GM18858 (cell line): ENCODE results near the gene UBASH3B.
"Not testable (repeated sequence)": the region's sequence is repeated elsewhere in the genome, so short reads cannot be mapped to it uniquely, and the experiment has no call there.

ENCODE experiments used
- ATAC-seq: cut with Tn5 transposase; IDR thresholded peaks from one replicate; pipeline ENCODE4 v1.9.1; 2021; ENCODE audit not compliant: unreplicated experiment

UBASH3B gene

DNA sequence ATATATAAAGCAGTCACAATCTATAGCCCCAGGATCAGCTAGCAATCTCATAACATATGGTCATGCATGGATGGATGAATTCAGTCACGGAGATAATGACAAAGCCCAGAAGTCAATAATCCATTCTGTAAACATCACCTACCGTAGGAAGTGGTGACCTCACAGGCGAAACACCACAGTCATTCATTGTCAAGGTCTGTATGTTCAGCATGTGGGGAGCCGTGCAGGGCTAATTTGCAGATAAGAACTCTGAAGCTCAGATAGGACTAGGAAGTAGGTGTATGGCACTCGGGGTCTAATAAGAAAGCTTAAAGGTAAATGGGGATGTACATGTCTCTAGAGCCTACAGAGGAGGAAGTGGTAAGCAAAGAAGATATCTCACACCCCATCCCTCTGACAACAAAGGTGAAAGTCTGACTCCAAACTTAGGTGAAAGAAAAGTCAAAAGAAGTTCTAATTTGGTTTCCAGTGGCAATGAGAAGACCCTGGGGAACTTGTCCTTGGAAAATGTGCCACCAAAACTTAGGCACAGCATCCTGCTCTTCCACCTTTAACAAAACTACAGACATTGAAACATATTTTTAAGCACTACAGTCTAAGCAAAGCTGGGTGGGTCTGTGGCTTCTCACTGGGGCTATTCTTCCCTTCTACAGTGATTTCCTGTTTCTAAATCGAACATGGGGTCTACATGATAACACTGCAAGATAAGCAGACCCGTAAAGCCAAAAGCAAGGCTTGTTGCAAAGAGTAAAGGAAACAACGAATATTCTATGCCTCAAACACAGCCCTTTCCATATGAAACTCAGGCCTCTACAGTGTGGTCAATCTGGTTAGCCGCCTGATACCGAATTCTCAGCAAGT lies 188.0 kb downstream of the UBASH3B start:
- ATAC-seq = no peak

DNA sequence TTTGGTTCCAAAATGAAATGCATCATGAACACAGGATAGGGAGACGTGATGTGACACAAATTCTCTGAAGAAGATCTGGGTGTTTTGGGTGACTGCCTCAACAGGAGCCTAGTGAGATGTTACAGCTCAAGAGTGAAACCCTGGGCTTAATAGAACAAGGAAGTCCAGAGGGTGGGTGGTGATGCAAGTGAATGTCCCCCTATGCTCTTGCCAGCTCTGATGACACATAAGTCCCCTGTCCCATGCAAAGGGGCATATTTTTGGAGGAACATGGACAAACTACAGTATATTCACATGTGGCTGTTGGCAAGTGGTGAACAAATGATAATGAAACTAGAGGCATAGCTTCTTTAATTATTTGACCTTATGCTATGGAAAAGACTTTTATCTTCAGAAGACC lies 191.9 kb downstream of the UBASH3B start:
- no peak for ATAC-seq

DNA sequence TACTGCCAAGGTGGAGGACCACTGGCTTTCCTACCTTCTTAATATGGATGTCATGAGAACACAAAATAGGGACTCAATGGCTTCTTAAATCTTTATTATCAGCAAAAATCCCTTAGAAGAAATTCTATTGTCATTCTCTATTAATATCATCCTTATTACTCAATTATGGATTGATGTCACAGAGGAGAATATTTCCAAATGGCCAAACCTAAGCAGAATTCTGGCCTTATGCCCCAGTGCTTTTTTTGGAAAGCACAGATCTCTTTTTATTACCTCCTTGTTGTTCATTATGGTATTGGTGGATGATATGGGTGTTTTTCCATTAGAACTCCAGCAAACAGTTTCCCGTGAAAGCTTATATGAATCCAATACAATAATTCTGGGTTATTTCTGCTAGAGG lies 192.7 kb downstream of the UBASH3B start:
- ATAC-seq = no peak

DNA sequence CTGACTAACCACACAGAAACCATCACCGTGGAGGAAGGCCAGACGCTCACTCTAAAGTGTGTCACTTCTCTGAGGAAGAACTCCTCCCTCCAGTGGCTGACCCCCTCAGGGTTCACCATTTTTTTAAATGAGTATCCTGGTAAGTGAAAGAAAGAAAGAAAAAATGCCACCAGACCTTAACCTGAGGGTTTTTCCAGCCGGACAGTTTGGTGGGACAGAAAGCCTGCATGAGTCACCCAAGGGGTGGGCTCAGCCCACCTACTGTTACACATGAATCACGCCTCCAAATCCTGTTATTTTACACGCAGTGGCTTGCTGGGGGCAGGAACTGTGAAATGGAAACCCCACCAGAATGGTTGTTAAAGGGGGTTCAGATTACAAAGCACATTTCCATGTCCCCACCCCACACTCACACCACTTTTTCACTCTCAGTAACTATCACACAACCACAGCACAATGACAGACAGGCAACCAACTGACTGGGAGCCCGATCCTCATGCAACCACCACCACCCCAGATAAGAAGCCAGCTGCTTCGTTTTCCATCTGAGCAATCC lies 194.6 kb downstream of the UBASH3B start:
- ATAC-seq = no peak

DNA sequence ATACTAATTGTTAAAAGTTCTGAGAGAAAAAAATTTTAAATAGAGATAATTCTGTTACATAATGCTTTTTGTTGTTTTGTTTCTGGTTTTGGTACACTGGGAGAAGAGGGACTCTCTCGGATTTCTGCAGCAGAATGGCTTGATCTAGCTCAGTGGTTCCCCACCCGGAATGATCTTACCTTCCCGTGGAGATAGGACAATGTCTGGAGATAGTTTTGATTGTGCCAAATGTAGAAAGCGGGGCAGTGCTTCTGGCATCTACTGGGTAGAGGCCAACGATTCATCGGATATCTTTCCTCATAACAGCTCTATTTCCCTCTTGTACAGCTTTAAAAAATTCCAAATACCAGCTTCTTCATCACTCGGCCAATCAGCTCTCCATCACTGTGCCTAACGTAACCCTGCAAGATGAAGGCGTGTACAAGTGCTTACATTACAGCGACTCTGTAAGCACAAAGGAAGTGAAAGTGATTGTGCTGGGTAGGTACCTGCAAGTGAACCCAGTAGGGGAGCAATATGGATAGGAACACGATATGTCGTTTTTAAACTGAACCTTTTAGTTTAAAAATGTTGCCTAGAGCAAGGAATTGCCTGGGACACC lies 195.9 kb downstream of the UBASH3B start:
- no peak for ATAC-seq

DNA sequence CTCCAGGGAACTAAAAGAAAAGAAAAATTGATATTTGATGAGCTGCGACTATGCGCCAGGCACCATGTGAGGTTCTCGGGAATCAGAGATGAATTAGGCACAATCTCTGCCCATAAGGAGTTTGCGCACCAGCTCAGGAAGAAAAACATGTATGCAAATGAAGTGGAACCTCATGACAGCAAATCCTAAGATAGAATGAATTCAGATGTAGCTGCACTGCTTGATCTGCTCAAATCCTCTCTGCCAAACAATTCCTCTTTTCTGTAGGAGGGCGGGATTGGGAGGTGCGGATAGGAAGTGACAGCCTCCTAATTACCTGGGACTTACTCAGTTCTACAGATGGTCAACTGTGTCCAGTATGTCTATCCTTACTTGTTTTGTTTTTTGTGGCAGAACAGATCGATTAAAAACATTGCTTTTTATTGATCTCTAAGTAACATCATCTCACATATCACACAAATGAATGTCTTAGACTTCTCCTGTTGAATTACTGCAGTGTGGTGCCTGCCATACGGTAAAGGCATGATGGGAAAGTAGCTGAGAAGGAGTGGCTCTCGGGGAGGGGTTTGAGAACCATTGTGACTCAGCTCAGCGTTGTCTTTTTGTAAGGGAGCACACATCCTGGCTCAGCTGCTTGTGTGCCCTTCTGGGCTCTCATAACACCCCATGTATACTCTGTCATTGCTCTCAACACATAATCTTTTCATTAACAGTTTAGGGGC lies 196.7 kb downstream of the UBASH3B start:
- ATAC-seq = no peak

DNA sequence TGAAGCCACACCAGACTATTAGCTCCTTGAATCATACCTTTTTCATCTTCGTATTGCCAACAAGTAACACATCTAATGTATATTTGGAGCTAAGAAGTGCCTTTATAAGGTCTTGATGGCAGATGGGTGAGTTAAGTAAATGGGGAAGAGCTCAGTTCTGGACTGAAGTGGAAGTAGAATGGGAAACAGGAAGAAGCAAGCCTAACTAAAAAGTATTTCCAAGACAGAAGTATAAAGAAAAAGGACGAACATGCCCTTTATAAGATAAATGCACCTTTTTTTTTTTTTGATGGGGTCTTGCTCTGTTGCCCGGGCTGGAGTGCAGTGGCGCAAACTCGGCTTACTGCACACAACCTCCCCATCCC lies 197.3 kb downstream of the UBASH3B start:
- no peak for ATAC-seq

DNA sequence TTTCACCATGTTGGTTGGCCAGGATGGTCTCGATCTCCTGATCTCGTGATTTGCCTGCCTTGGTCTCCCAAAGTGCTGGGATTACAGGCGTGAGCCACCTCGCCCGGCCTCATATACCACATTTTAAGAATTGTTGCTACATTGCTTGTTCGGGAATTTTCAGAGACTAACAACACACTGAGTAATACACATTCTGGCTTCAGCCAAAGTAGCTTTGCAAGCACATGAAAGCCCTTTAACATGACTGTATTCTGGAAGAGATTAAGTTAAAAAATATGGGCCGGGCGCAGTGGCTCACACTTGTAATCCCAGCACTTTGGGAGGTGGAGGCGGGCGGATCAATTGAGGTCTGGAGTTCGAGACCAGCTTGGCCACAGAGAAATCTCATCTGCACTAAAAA lies 197.7 kb downstream of the UBASH3B start:
- ATAC-seq = no peak

DNA sequence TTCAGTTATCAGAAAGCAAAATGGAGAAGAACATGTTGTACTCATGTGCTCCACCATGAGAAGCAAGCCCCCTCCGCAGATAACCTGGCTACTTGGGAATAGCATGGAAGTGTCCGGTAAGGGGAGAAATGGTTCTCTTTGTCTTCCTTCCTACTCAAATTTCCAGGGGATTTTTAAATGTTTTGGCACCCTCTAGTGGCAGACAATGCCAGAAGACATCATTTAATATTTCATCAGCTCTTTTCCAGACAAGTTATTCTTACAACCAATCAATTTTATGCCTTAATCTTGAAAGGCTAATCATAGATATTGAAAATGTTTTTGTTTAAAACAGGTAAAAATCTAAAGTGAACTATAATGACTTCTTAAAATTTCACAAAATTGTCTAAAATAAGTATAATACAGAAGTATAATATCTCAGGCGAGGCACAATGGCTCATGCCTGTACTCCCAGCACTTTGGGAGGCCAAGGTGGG lies 198.5 kb downstream of the UBASH3B start:
- ATAC-seq = no peak

DNA sequence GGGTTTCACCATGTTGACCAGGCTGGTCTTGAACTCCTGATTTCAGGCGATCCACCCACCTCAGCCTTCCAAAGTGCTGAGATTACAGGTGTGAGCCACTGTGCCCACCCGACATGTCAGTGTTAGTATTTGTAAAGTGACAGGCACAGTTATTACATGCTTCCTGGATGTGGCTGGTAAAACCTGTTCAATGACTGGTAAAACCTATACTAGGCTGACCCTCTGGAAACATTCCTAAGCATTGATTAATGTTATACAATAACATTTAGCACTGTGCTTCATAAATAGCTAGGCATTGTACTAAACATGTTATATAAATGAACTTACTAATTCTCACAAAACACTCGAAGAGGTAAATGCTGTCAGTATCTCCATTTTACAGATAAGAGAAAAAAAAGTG lies 206.1 kb downstream of the UBASH3B start:
- ATAC-seq = no peak

DNA sequence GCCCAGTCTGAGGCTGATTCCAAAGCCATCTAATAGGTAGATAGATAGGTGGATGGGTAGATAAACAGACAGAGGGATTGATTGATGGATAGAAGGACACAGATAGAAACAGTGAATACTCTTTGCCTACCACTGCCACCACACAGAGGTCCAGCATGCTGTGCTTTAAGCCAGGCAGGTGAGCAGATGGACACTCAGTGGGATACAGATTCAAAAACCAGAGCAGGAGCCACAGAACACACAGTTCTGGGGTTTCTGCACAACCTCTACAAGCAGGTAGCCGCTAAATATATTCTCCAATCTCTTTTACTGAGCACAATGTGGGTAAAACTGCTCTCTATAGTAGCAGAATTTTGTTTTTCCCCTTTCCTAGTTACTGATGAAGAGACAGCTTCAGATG lies 206.6 kb downstream of the UBASH3B start:
- no peak for ATAC-seq

DNA sequence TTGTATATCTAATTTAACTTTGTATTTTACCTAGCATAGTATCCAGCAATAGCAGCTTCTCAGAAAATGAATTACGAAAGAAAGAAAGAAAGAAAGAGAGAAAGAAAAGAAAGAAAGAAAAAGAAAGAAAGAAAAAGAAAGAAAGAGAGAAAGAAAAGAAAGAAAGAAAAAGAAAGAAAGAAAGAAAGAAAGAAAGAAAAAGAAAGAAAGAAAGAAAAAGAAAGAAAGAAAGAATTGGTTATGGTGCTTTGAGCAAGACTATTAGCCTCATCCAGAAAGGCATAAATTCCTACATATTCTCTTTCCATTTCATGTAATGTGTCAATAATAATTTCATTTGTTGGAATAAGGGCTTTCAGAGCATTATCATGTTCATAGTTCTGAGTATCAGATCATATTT lies 207.6 kb downstream of the UBASH3B start:
- ATAC-seq = not testable (repeated sequence)

DNA sequence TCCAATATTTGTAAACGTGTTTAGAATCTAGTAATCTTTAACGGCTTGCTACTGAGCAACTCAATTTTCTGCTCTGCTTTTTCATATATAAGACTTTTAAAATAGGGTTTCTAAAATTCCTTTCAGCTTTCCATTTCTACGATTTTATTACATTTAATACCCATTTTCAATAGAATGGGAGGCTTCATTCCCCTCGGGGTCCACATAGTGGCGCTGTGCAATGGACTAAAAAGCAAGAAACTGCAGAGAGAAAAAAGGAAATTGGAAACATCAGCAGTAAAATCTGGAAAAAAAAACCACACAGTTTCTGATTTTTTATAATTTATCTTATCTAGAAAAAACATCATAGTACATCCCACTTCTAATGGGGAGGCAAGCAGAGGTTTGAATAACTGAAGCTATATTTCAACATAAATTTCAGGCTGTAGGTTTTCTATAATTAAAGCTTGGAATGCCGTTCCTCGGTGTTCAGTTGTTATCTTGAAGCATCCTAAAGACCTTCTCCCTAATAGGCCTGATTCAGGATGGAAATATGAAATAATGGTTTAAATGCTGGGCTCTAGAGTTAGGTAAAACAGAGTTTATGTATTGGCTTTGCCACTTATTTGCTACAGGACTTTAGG lies 208.3 kb downstream of the UBASH3B start:
- no peak for ATAC-seq
